G401.6 (cell line): ENCODE results near the gene GTPBP4.

Experiments used
- FAIRE-seq: peaks from 2 replicates; lab custom pipeline; 2012; peaks lifted over from hg19 to GRCh38; lab: Jason Lieb, UNC

The GTPBP4 gene

GRCh38 chr10:966466-967235 is 21.6 kb upstream of the GTPBP4 start:
- no peak for FAIRE-seq

- FAIRE-seq: no peak
Observed at GRCh38 chr10:968546-969199, 19.6 kb upstream of the GTPBP4 start.

GRCh38 chr10:969473-970150 is 18.6 kb upstream of the GTPBP4 start:
- FAIRE-seq: no peak

- no peak for FAIRE-seq
Observed at GRCh38 chr10:970311-971149, 17.7 kb upstream of the GTPBP4 start.

- FAIRE-seq: no peak
Observed at GRCh38 chr10:971150-971542, 17.1 kb upstream of the GTPBP4 start.

- FAIRE-seq: no peak
Observed at GRCh38 chr10:971613-972012, 16.6 kb upstream of the GTPBP4 start.

GRCh38 chr10:972763-973162 is 15.5 kb upstream of the GTPBP4 start:
- FAIRE-seq: no peak

GRCh38 chr10:974038-974784 is 14.0 kb upstream of the GTPBP4 start:
- FAIRE-seq: no peak

GRCh38 chr10:974785-975074 is 13.5 kb upstream of the GTPBP4 start:
- FAIRE-seq: no peak

GRCh38 chr10:976316-976715 is 11.9 kb upstream of the GTPBP4 start:
- no peak for FAIRE-seq

GRCh38 chr10:978826-979421 is 9.3 kb upstream of the GTPBP4 start:
- no peak for FAIRE-seq

- no peak for FAIRE-seq
Observed at GRCh38 chr10:980468-981093, 7.7 kb upstream of the GTPBP4 start.

- no peak for FAIRE-seq
Observed at GRCh38 chr10:983401-983800, 4.8 kb upstream of the GTPBP4 start.

GRCh38 chr10:983971-984655 is 4.1 kb upstream of the GTPBP4 start:
- FAIRE-seq: no peak

GRCh38 chr10:985361-985760 is 2.9 kb upstream of the GTPBP4 start:
- no peak for FAIRE-seq

- no peak for FAIRE-seq
Observed at GRCh38 chr10:986137-986825, 2.0 kb upstream of the GTPBP4 start.

GRCh38 chr10:986881-987619 is 1.2 kb upstream of the GTPBP4 start:
- FAIRE-seq: no peak

- no peak for FAIRE-seq
Observed at GRCh38 chr10:987620-987869, 689 bp upstream of the GTPBP4 start.
